NCI-H2196 (cell line): ENCODE data around the gene BICC1.
"Not testable (repeated sequence)": the region's sequence is repeated elsewhere in the genome, so short reads cannot be mapped to it uniquely, and the experiment has no call there.

Source experiments
- DNase-seq: peaks from one replicate; lab custom pipeline; 2025; ENCODE audit not compliant: unreplicated experiment; lab: John Stamatoyannopoulos, UW

Gene BICC1

DNA sequence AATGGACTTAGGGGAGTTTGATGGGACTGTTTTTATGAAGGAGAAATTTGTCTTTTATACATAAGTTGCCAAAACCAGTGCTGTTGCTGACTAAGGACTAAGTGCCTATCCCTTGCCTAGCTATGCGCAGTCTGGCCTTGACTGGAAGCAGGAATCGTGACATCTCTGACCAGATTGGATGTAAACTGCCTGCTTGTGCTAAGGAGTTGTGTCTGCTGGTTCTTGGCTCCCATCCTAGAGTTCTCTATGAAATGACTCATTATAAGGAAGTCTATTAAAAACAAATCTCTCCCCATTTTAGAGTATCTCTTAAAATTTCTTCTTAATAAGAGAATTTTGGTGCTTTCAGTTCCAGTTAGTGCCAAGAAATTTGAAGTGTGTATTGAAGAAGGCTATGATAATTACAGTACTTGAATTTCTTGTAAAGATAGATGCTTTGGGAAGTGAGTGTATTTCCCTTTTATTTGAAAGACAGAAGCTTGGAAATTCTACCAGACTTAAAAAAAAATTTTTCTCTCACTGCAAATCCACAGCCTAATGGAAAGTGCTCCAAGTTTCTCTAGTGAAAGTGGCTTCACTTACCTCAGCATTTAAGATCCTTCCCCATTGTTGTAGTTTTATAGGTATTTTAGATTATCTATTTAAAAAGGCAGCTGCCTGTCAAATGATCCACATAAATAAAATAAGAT is 77.6 kb downstream of the BICC1 start:
- no peak for DNase-seq

DNA sequence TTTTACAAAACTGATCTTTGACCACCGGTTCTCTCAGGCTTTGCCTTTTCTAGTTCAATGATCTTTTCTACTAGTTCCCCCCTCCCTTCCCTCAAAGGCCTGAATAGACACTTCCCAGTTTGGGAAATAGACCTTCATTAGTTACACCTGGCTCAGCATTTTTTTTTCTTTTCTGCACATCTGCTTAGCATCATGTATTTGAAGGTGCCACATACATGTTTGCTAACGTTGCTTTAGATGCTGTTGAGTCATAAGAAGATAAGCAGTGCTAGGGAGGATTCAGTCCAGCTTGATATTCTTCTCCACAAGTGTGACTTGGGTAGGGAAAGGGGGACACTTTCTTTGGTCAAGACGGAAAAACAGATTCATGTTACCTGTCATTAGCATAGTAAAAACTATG is 78.3 kb downstream of the BICC1 start:
- DNase-seq = no peak

DNA sequence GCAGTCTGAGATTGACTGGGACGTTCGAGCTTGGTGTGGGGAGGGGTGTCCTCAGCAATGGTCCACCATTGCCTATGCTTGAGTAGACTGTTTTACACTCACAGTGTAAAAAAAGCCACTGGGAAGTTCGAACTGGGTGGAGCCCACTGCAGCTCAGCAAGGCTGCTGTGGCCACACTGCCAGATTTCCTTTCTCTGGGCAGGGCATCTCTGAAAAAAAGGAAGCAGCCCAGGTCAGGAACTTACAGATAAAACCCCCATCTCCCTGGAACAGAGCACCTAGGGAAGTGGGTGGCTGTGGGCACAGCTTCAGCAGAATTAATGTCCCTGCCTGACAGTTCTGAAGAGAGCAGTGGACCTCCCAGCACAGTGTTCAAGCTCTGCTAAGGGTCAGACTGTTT is 80.3 kb downstream of the BICC1 start:
- DNase-seq = no peak

DNA sequence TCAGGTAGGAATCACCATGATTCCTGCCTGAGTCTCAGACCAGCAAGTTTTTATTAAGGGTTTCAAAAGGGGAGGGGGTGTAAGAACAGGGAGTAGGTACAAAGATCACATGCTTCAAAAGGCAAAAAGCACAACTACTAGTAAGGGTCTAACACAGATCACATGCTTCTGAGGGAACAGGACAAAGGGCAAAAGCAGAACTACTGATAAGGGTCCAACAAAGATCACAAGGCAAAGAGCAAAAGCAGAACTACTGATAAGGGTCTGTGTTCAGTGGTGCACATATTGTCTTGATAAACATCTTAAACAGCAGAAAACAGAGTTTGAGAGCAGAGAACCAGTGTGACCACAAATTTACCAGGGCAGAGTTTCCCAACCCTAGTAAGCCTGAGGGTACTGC is 84.5 kb downstream of the BICC1 start:
- not testable (repeated sequence) for DNase-seq

DNA sequence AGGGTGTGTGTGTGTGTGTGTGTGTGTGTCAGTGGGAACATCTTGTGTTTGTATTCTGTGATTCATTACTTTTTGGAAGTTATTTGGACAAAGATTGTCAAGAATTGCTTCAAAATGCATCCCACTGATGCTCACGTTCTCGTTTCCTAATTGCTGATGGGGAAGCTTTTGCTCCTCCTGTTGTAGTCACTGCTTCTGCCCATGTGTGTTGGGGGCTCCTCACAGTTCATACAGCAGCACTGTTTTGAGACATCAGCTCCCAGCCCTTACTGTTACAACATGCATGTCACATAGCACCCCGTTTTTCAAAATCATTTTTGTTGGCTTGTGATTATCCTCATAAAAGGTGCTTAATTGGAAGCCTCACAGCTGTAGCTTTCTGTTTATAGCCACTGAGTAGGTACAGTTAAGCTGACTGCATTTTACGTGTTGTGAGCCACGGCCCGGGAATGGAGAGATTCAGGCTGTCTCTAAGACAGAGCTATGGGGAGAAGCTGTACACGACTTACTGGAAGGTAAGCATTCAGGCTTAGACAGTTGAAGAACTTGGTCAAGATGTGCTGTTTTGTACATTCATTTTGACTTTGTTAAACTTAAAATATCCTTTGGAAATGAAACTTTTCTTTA is 87.4 kb downstream of the BICC1 start:
- no peak for DNase-seq

DNA sequence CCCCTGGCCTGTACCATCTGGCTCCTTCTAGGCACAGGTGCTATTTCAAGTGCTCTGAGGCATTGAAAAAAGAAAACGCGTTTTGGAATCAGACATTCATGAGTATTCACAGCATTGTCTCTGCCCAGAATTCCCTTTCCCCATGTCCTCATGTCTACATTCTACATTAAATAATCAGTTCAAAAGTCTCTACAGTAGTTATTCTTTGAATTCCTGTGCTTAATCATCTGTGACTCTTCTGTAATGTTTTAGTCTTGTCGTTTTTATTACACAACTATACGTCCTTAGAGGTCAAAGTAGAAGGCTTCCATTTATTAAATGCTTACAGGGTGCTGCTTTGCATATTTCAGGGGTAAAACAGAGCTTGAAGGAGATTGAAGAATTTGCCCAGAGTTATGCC is 95.7 kb downstream of the BICC1 start:
- DNase-seq = no peak

DNA sequence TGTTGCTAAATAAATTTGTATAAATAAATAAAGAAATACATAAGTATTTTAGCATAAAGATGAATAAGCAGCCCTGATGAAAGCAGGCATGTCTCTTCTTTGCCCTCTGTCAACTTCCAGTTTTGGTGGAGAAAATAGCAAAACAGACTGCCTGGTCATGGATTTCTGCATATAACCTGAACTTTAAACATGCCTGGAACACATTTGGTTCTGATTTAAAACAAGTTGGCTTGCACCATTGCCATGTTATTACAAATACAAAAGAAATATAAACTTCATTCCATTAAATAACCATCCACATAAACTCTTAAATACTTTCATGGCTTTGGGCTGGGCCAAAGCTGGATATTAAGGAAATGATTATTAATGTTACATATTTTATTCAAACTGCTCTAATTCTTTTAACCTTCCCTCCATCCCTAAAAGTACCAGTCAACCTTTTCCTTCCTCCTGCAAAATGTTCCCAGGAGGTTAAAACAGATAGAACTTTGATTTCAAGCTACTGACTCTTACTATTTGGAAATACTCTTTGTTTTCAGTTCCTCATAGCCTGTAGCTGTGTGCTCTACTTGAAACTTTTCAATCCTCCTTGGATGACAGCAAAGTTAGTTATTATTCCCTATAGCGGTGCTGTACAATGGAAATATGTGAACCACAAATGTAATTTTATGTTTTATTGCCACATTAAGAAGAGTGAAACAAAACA is 96.3 kb downstream of the BICC1 start:
- no peak for DNase-seq

DNA sequence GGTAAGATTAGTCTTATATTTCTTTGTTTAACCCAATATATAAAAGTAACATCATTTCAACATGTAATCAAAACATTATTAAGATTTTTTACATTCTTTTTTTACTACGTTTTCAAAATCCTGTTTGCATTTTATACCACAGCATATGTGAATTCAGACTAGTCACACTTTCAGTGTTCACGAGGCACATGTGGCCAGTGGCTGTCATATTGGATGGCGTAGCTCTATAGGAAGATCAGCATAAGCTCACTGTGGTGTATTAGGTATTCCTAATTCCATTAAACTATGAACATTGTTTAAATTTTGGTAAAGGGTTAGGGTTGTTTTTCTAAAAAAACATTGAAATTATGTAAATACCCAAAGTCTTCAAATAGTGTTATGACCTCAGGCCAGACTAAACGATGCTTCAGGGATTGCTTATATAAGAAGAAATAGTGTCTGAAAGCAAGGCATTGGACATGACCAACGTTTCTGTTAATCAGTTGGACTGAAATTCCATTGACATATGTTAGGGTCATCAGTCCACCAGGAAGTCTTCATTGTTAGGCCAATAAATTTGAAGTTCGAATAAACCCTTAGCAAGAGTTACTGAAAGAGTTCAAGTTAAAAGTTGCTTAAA is 97.0 kb downstream of the BICC1 start:
- no peak for DNase-seq

DNA sequence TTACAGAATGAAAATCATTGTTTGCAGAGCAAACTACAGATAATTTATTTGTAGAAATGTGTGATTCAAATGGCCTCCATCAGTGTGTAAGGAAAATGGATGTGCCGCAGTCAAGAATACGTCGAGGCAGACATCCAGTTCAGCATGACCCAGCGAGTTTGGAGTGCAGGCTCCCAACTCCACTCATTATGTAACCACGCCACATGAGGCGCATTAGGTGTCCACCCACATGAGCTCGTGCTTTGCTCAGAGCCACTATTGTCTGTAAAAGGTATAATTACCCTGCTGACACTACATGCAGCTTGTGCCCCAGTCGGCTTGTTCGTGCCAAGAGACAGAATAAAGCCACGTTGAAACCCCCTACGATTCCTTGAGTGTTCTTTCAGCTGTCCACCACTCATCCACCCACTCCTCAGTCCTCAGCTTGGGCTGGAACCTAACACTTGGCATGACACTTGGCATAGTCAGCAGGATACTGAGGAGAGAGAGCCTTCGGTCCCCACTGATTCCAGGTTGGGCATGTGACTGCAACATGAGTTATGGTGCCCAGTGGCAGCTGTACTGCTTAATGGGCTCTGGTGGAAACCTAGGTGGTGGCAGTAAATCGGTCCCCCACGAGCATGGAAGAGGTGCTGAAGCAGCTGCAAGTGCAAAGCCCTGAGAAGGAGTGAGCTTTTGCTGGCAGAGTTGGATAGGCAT is 102.7 kb downstream of the BICC1 start:
- no peak for DNase-seq

DNA sequence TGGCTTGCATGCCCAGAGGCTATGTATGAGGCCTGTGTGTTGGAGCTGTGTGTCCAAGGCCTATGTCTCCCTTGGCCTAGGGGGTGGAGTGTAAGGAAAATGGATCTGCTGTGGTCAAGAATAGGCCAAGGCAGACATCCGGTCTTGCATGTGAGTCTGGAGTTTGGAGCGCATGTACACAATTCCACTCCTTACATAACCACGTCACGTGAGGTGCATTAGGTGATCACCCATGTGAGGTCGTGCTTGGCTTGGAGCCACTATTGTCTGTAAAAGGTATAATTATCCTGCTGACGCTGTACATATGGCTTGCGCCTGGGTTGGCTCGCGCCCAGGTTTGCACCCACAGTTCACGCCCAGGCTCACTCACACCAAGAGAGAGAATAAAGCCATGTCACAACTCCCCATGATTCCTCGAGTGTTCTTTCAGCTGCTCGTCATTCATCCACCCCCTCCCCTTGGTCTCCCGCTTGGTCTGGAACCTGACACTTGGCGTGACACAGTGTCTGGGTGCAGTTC is 105.5 kb downstream of the BICC1 start:
- no peak for DNase-seq

DNA sequence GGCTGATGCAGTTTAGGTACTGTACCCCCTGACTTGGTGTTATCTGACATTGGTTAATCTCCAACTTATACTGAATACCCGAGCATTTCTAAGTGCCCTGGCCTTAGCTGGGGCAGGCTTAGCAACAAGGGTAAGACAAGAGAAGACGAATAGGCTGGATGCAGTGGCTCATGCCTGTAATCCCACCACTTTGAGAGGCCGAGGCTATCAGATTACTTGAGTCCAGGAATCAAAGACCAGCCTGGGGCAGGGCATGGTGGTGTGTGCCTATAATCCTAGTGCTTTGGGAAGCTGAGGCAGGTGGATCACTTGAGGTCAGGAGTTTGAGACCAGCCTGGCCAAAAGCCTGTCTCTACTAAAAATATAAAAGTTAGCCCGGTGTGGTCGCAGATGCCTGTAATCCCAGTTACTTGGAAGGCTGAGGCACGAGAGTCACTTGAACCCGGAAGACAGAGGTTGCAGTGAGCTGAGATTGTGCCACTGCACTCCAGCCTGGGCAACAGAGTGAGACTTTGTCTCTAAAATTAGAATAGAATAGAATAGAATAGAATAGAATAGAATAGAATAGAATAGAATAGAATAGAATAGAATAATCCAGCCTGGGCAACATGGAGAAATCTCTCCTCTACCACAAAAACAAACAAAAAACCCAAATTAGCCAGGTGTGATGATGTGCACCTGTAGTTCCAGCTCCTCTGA is 108.9 kb downstream of the BICC1 start:
- no peak for DNase-seq

DNA sequence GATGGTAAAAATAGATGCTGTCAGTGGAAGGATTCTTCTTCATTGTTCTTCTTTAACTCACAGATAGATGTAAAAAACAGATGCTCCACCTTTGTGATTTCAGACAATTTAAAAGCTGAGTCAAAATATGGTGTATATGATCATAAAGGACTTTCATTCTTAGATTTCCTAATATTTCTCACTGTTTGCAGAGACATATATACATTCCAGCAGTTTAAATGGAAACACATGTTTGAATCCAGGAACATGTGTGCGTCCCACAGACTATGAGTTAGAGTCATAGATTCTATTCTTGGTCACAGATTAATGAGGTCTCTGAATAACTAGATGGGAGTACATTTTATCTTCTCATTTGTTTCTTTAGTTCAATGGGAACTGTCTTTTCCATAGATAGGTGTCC is 109.6 kb downstream of the BICC1 start:
- DNase-seq = no peak

DNA sequence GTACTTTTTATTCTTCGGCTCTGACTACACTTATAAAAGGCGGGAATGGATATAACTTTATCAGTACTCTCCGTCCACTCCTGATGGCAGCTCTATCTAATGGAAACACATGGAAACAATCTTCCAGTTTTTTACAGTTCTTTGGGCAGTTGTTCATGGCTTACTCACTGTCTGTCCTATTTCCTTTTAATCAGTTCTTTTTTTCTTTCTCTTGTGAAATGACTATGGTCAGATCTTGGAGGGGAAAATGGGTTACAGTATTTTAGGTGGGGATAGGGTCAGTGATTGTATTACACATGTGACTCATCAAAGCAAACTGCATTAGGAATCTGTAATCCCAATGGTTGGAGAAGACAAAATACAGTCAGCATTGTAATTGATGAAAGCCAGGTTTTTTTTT is 112.4 kb downstream of the BICC1 start:
- DNase-seq = no peak

DNA sequence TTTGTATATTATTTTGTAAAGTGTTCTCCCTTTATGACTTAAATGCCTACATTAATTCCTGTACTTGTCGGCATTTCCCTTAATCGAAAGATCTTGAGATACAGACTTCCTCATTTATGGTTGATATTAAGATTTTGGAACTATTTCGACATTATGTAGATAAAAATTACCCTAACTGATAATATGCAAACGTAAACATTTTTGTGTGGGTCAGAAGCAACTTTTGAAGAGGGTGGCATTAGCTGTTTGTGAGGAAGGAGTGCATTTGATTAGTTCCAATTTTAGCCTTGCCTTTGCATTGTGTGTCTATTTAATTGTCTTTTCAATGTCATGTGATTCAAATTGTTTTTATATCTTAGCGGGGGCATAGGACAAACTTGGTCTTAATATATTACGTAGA is 114.7 kb downstream of the BICC1 start:
- DNase-seq = no peak

DNA sequence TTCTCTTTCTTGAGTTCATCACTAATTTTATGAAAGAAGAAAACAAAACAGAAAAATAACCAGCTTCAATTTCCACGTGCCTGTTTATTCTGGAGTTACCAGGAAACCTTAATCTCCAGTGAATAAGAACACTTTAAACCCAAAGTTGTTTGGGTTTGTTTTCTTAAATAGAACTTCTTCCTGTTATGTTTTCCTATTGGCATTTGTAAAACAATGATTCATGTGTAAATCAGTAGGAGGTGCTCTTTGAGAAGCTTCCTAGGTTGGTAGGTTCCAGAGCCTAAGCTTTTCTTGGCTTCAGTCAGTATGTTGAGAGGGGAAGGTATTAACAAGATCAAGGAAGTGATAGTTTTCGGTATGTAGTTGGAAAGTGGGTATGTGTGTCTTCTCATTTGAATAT is 119.0 kb downstream of the BICC1 start:
- DNase-seq = no peak

DNA sequence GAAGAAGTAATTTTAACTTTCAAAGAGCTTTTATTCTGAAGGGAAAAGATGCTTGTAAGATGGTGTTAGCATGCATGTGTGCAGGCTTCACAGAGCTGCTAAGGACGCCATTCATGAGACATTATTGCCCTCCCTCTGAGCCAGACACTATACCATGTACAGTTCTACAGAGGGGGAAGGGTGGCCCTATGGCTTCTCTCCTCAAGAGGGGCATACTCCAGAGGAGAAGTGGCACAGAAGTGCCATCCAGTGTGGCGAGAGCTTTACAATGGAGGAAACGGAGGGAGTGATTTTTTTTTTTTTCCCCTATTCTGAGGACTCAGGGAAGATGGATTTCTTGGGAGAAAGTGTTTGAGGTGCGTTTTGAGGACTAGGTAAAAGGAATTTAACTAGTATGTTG is 119.5 kb downstream of the BICC1 start:
- no peak for DNase-seq

DNA sequence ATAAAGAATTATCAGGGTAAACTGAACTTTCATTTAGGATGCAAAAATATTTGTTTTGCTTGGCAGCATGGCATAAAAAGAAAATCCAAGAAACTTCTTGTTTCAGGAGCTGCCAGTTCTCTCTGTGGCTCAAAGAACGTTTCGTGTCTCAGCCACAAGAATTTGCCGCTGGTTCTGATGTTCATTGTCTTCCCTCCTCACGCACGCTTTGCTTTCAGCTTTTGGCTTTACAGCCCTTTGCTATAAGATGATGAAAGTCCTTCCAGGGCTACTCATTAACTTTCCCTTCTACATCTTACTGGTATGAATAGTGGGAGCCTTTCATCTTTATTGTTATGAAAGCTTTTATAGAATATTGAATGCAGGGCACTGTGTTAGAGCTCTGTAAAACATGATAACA is 124.7 kb downstream of the BICC1 start:
- no peak for DNase-seq

DNA sequence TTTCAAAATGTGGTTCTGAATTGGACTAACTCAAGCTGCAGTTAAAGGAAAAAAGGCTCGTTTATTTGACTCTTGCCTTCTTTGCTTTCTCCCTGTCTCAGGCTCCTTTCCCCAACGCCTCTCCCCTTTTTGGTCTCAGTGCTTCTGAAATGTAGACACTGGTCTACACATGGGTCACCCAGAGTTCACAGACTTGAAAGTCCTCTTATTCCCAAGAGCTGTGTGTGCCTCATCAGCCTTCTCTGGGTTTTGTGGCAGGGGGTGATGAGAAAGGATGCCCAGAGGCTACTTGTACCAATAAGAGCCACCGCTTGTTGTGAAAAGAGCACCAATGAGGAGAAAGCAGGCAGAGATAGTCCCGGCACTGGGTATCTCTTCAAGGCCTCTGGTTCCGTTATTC is 125.7 kb downstream of the BICC1 start:
- no peak for DNase-seq

DNA sequence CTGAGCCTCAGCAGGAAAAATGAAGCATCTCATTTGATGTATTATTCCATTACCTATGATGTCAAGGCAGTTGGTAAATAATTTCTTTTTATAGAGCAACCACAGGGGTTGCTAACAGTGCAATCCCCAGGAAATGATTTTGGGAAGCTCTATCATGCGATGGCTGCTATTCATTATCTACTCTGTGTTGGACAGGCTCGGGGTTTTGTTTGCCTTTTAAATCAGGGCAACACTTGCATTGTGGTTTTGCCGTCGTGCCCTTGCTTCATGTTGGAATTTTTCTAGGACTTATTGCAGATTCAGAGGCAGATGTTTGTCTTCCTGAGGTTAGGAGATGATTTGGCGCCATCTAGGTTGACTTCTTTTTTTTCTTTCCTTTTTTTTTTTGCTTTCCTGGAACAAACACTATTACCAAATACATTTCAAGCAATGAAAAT is 128.4 kb downstream of the BICC1 start:
- no peak for DNase-seq

DNA sequence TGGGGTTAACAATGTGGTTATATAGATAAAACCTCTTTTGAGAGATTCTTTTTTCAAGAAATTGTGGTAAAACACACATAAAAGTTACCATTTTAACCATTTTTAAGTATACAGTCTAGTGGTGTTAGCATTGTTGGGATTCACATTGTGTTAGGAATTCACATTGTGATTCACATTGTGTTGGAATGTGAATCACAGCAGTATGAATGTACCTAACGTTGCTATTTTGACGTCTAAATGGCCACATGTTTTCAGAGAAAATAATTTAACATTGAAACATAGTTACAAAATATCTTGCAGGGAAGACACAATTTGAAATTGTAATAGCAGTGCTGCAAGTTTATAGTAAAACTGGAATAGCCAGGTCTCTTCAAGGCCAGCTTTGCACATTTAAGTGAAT is 129.0 kb downstream of the BICC1 start:
- no peak for DNase-seq

DNA sequence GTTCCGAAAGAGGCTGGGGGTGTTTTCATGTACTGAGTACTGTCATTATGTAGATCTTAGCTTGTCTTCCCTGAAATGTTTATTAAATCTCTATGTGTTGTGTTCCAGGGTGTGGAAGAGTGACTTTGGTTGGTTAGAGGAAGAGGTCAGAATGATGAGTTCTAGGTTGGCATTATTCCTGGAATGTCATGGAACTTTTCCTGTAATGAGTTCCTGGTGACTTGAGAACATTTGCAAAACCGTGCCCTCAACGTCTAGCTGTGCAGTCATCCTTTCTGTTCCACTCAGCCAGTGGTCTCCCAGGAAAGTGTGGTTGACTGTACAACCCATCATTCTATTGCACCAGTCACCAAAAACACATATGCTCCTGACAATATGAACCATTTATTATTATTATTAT is 129.6 kb downstream of the BICC1 start:
- no peak for DNase-seq
